Measurements from ENCODE around the gene GRID1.

GRID1 gene

GRCh38 chr10:85832988-85833387, 533.6 kb downstream of the GRID1 start:
- Histone ChIP-seq H3K36me3 (ENCODE audit: insufficient read depth, low read depth, low read length) (no peaks in the 10 kb centered on the region), H3K9ac (ENCODE audit: low read depth, low read length) (no peak overlapping the region), H3K27ac (ENCODE audit: low read length) (no peak overlapping the region), H3K4me1 (ENCODE audit: insufficient read depth, low read length) (no peaks in the 10 kb centered on the region), H3K27me3 (ENCODE audit: insufficient read depth, low read length) (no peaks in the 10 kb centered on the region), H3K4me3 (ENCODE audit: low read length) (no peak overlapping the region), H3K9me3 (ENCODE audit: insufficient read depth, low read depth, low read length) (no peaks in the 10 kb centered on the region; the same call in 1 of the 2 replicates)

GRCh38 chr10:85831422-85831821, 535.2 kb downstream of the GRID1 start:
- no peak overlapping the region for H3K27ac ChIP-seq (ENCODE audit: low read length)
- no peaks in the 10 kb centered on the region for H3K27me3 ChIP-seq (ENCODE audit: insufficient read depth, low read length)
- no peaks in the 10 kb centered on the region for H3K4me1 ChIP-seq (ENCODE audit: insufficient read depth, low read length)
- H3K36me3 ChIP-seq (ENCODE audit: insufficient read depth, low read depth, low read length), result no peaks in the 10 kb centered on the region
- no peak overlapping the region for H3K9ac ChIP-seq (ENCODE audit: low read depth, low read length)
- no peaks in the 10 kb centered on the region; the same call in 1 of the 2 replicates for H3K9me3 ChIP-seq (ENCODE audit: insufficient read depth, low read depth, low read length)
- no peak overlapping the region for H3K4me3 ChIP-seq (ENCODE audit: low read length)

GRCh38 chr10:85826377-85826776, 540.2 kb downstream of the GRID1 start:
- H3K9ac ChIP-seq (ENCODE audit: low read depth, low read length), result no peak overlapping the region
- no peaks in the 10 kb centered on the region for H3K4me1 ChIP-seq (ENCODE audit: insufficient read depth, low read length)
- H3K27me3 ChIP-seq (ENCODE audit: insufficient read depth, low read length), result no peaks in the 10 kb centered on the region
- H3K36me3 ChIP-seq (ENCODE audit: insufficient read depth, low read depth, low read length), result no peaks in the 10 kb centered on the region
- H3K27ac ChIP-seq (ENCODE audit: low read length), result no peak overlapping the region
- H3K4me3 ChIP-seq (ENCODE audit: low read length), result no peak overlapping the region
- no peaks in the 10 kb centered on the region for H3K9me3 ChIP-seq (ENCODE audit: insufficient read depth, low read depth, low read length)

DNA sequence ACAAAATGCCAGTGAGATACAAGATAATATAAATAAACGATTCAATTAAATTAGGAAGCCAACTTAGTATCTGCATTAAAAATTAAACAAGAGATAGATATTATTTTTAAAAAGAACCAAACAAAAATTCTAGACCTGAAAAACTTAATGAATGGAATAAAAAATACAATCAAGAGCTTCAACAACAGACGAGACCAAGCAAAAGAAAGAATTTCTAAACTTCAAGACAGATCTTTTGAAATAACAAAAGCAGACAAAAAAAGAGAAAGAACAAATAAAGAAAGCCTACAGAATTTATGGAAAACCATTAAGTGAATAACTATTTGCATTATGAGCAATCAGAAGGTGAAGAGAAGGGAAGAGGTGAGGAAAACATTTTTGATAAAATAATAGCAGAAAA, 555.2 kb downstream of the GRID1 start:
- Histone ChIP-seq H3K36me3 (ENCODE audit: insufficient read depth, low read depth, low read length) (no peaks in the 10 kb centered on the region), H3K4me1 (ENCODE audit: insufficient read depth, low read length) (no peaks in the 10 kb centered on the region), H3K4me3 (ENCODE audit: low read length) (no peak overlapping the region), H3K9me3 (ENCODE audit: insufficient read depth, low read depth, low read length) (peaks cover 9% of the 10 kb centered on the region), H3K27me3 (ENCODE audit: insufficient read depth, low read length) (no peaks in the 10 kb centered on the region), H3K27ac (ENCODE audit: low read length) (no peak overlapping the region), H3K9ac (ENCODE audit: low read depth, low read length) (no peak overlapping the region)

DNA sequence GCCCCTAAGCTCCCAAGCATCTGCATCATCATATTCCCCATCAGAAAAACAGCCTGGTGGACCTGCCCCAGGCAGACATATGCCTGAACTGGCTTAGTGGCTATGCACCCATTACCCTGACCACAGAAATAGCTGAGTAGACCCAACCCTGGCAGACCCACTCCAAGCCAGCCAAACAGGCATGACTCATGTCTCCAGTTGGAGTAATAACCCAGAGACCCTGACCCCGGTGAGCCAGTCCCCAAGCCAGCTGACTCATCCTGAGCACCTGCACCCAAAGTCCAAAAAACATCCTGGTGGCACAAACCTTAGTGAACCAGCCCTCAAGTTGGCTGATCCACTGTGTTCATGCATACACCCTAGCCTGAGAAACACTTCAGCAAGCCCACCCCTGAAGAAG, 555.9 kb downstream of the GRID1 start:
- Histone ChIP-seq H3K4me1 (ENCODE audit: insufficient read depth, low read length) (no peaks in the 10 kb centered on the region), H3K27me3 (ENCODE audit: insufficient read depth, low read length) (no peaks in the 10 kb centered on the region), H3K9me3 (ENCODE audit: insufficient read depth, low read depth, low read length) (peaks cover 9% of the 10 kb centered on the region), H3K4me3 (ENCODE audit: low read length) (no peak overlapping the region), H3K36me3 (ENCODE audit: insufficient read depth, low read depth, low read length) (no peaks in the 10 kb centered on the region), H3K9ac (ENCODE audit: low read depth, low read length) (no peak overlapping the region), H3K27ac (ENCODE audit: low read length) (no peak overlapping the region)

GRCh38 chr10:85795460-85795859, 571.1 kb downstream of the GRID1 start:
- H3K9ac ChIP-seq (ENCODE audit: low read depth, low read length), result no peak overlapping the region
- H3K9me3 ChIP-seq (ENCODE audit: insufficient read depth, low read depth, low read length), result no peaks in the 10 kb centered on the region
- H3K4me3 ChIP-seq (ENCODE audit: low read length), result no peak overlapping the region
- H3K27me3 ChIP-seq (ENCODE audit: insufficient read depth, low read length), result no peaks in the 10 kb centered on the region
- H3K27ac ChIP-seq (ENCODE audit: low read length), result no peak overlapping the region
- no peaks in the 10 kb centered on the region for H3K36me3 ChIP-seq (ENCODE audit: insufficient read depth, low read depth, low read length)
- H3K4me1 ChIP-seq (ENCODE audit: insufficient read depth, low read length), result 0 out of 2 replicates have a peak, but pooled peaks cover 2% of the 10 kb centered on the region

DNA sequence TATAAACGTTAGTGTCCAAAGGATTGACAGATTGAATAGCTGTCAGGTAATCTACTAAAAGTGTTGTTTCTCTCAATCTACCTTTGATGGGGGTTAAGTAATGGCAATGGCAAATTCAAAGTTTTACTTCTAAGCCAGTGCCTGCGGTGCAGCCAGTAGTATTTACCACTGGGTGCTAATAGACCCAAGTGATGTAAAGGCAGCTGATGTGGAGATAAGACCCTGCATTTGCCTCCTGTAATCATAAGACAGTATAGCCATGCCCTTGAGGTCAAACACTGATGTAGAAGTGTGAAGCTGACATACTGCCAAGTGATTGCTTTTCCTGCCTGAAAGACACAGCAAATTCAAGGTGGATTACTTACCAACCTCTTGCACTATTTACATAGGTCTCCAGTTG, 572.0 kb downstream of the GRID1 start:
- no peaks in the 10 kb centered on the region for H3K36me3 ChIP-seq (ENCODE audit: insufficient read depth, low read depth, low read length)
- no peak overlapping the region for H3K9ac ChIP-seq (ENCODE audit: low read depth, low read length)
- H3K27me3 ChIP-seq (ENCODE audit: insufficient read depth, low read length), result no peaks in the 10 kb centered on the region
- no peak overlapping the region for H3K27ac ChIP-seq (ENCODE audit: low read length)
- no peak overlapping the region for H3K4me3 ChIP-seq (ENCODE audit: low read length)
- H3K9me3 ChIP-seq (ENCODE audit: insufficient read depth, low read depth, low read length), result no peaks in the 10 kb centered on the region
- H3K4me1 ChIP-seq (ENCODE audit: insufficient read depth, low read length), result 0 out of 2 replicates have a peak, but pooled peaks cover 2% of the 10 kb centered on the region

- no peaks in the 10 kb centered on the region for H3K9me3 ChIP-seq (ENCODE audit: insufficient read depth, low read depth, low read length)
- no peak overlapping the region for H3K27ac ChIP-seq (ENCODE audit: low read length)
- H3K4me1 ChIP-seq (ENCODE audit: insufficient read depth, low read length), result 0 out of 2 replicates have a peak, but pooled peaks cover 2% of the 10 kb centered on the region
- no peaks in the 10 kb centered on the region for H3K27me3 ChIP-seq (ENCODE audit: insufficient read depth, low read length)
- no peak overlapping the region for H3K4me3 ChIP-seq (ENCODE audit: low read length)
- no peak overlapping the region for H3K9ac ChIP-seq (ENCODE audit: low read depth, low read length)
- H3K36me3 ChIP-seq (ENCODE audit: insufficient read depth, low read depth, low read length), result no peaks in the 10 kb centered on the region
Observed at GRCh38 chr10:85792533-85792858, 574.1 kb downstream of the GRID1 start.

GRCh38 chr10:85791818-85792532, 574.6 kb downstream of the GRID1 start:
- no peaks in the 10 kb centered on the region for H3K9me3 ChIP-seq (ENCODE audit: insufficient read depth, low read depth, low read length)
- no peak overlapping the region for H3K9ac ChIP-seq (ENCODE audit: low read depth, low read length)
- H3K36me3 ChIP-seq (ENCODE audit: insufficient read depth, low read depth, low read length), result no peaks in the 10 kb centered on the region
- H3K27me3 ChIP-seq (ENCODE audit: insufficient read depth, low read length), result no peaks in the 10 kb centered on the region
- 0 out of 2 replicates have a peak, but pooled peaks cover 2% of the 10 kb centered on the region for H3K4me1 ChIP-seq (ENCODE audit: insufficient read depth, low read length)
- H3K27ac ChIP-seq (ENCODE audit: low read length), result no peak overlapping the region
- H3K4me3 ChIP-seq (ENCODE audit: low read length), result no peak overlapping the region

DNA sequence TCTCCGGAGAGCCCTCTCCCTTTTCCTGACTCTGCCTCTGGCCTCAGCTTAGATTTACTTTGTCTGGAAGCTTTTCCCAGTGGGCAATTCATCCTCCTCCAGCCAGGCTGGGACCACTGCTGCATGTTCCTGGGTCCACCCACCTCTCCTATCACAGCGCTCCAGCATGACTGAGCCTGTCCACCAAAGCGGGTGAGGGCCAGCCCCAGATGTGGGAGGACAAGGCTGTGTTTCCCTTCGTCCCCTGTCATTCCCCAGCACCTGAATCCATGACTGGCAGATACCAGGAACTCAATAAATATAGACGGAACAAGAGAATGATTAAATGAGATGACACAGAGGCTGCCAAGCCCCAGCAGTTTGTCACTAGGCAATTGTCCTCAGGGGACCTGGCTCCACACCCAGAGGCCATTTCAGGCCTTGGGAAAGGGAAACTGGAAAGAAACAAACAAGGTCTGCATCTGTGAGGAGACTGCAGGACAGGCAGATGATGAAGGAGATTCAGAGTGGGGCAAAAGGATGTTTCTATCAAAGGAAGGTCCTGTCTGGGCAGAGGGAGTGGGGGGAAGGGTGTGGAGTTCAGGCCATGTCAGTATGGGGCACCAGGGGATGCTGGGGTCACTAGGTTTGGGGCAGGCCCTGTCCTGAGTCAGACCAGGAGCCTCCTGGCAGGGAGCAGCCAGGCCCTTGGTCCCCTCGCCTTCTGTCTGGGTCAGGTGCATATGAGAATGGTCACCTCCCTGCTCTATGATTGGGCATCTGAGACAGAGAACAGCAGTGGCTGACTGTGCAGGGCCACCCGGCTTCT, 576.4 kb downstream of the GRID1 start:
- H3K4me3 ChIP-seq (ENCODE audit: low read length), result no peak overlapping the region
- H3K4me1 ChIP-seq (ENCODE audit: insufficient read depth, low read length), result 0 out of 2 replicates have a peak, but pooled peaks cover 2% of the 10 kb centered on the region
- no peak overlapping the region for H3K27ac ChIP-seq (ENCODE audit: low read length)
- H3K27me3 ChIP-seq (ENCODE audit: insufficient read depth, low read length), result no peaks in the 10 kb centered on the region
- no peaks in the 10 kb centered on the region for H3K36me3 ChIP-seq (ENCODE audit: insufficient read depth, low read depth, low read length)
- no peaks in the 10 kb centered on the region for H3K9me3 ChIP-seq (ENCODE audit: insufficient read depth, low read depth, low read length)
- no peak overlapping the region for H3K9ac ChIP-seq (ENCODE audit: low read depth, low read length)

DNA sequence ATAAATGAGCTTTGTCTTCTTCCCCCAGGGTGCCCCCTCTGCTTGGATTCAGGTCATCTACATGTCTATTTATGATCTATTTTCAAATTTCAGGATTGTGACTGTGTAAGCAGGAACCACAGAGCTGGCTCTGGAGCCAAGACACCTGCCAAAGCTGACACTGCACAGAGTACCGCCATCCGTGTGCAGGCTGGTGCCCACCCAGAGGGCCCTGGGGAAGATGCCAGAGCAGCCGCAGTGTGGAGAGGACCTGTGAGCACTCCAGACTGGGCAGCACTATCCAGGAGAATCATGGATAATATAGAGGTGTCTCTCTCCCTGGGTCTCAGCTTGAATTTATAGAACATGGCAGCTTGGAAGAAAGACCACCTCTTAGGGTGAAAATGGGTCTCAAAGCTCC, 577.5 kb downstream of the GRID1 start:
- H3K9ac ChIP-seq (ENCODE audit: low read depth, low read length), result no peak overlapping the region
- no peaks in the 10 kb centered on the region for H3K27me3 ChIP-seq (ENCODE audit: insufficient read depth, low read length)
- 0 out of 2 replicates have a peak, but pooled peaks cover 2% of the 10 kb centered on the region for H3K4me1 ChIP-seq (ENCODE audit: insufficient read depth, low read length)
- no peak overlapping the region for H3K4me3 ChIP-seq (ENCODE audit: low read length)
- no peak overlapping the region for H3K27ac ChIP-seq (ENCODE audit: low read length)
- H3K9me3 ChIP-seq (ENCODE audit: insufficient read depth, low read depth, low read length), result no peaks in the 10 kb centered on the region
- no peaks in the 10 kb centered on the region for H3K36me3 ChIP-seq (ENCODE audit: insufficient read depth, low read depth, low read length)

- no peaks in the 10 kb centered on the region for H3K9me3 ChIP-seq (ENCODE audit: insufficient read depth, low read depth, low read length)
- 0 out of 2 replicates have a peak, but pooled peaks cover under 1% of the 10 kb centered on the region for H3K4me1 ChIP-seq (ENCODE audit: insufficient read depth, low read length)
- no peak overlapping the region for H3K4me3 ChIP-seq (ENCODE audit: low read length)
Observed at GRCh38 chr10:85788570-85788969, 578.0 kb downstream of the GRID1 start.

More at GRCh38 chr10:85788570-85788969, 578.0 kb downstream of the GRID1 start:
- Histone ChIP-seq H3K9ac (ENCODE audit: low read depth, low read length) (no peak overlapping the region), H3K27ac (ENCODE audit: low read length) (no peak overlapping the region), H3K36me3 (ENCODE audit: insufficient read depth, low read depth, low read length) (no peaks in the 10 kb centered on the region), H3K27me3 (ENCODE audit: insufficient read depth, low read length) (no peaks in the 10 kb centered on the region)

Measured in iPS-20b (cell line).